ENCODE data around the gene GRPEL1. TPM values are rescaled to one million over a fixed set of nuclear protein-coding genes. Genes with fewer than 3 reads are reported as not detected.

GRPEL1 gene
- total RNA-seq, 1 experiment from 2014 or later: 40.2 TPM

- no peak for DNase-seq (ENCODE audit: low read depth)
Measured at GRCh38 chr4:7066006-7066405, 1.9 kb downstream of the GRPEL1 start.

- DNase-seq (ENCODE audit: low read depth): no peak
Measured at GRCh38 chr4:7063362-7063761, 4.5 kb downstream of the GRPEL1 start.

DNA sequence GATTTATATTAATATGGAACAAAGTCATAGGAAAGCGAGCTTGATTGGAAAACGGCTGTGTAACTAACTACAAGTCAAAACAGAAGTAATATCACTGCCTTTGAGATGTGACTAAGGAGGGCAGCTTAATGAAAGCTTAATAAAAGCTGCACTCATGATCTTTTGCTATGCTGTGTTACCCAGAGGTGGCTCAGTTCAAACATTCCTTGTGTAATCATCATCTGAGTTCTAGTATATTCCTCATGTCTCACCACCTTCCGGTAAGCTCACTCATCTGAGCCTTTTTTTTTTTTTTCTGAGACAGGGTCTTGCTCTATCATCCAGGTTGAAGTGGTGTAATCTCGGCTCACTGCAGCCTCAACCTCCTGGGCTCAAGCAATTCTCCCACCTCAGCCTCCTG lies 5.0 kb downstream of the GRPEL1 start:
- DNase-seq (ENCODE audit: low read depth): no peak

- no peak for DNase-seq (ENCODE audit: low read depth)
Measured at GRCh38 chr4:7061815-7062214, 6.0 kb downstream of the GRPEL1 start.

GRCh38 chr4:7060346-7061150 lies 7.3 kb downstream of the GRPEL1 start:
- no peak for DNase-seq (ENCODE audit: low read depth)

DNA sequence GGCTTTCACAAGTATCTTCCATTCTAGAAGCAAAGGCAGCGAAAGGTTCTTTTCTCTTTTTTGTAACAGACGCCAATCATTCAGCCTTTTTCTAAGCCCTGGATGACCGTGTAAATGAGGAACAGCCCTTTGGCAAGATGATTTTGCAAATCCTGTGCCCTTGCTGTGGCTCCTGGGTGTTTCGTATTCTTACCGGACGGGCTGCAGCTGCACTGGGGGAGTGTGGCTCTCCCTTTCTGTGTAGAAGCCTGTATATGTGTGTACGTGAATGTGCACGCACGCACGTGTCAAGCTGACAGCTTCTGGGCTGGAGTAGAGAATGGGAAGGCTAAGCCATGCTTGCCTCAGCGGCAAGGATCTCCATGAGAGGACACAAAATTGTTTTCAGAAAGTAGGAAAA lies 8.2 kb downstream of the GRPEL1 start:
- no peak for DNase-seq (ENCODE audit: low read depth)

- no peak for DNase-seq (ENCODE audit: low read depth)
Measured at GRCh38 chr4:7058792-7059191, 9.1 kb downstream of the GRPEL1 start.

GRCh38 chr4:7055990-7056325 lies 11.9 kb downstream of the GRPEL1 start:
- no peak for DNase-seq (ENCODE audit: low read depth)

- no peak for DNase-seq (ENCODE audit: low read depth)
Measured at GRCh38 chr4:7055111-7055989, 12.5 kb downstream of the GRPEL1 start.

GRCh38 chr4:7054106-7054880 lies 13.6 kb downstream of the GRPEL1 start:
- DNase-seq (ENCODE audit: low read depth): no peak

- DNase-seq (ENCODE audit: low read depth): no peak
Measured at GRCh38 chr4:7052923-7053715, 14.7 kb downstream of the GRPEL1 start.

GRCh38 chr4:7052313-7052712 lies 15.6 kb downstream of the GRPEL1 start:
- no peak for DNase-seq (ENCODE audit: low read depth)

- no peak for DNase-seq (ENCODE audit: low read depth)
Measured at GRCh38 chr4:7051905-7052304, 16.0 kb downstream of the GRPEL1 start.

DNA sequence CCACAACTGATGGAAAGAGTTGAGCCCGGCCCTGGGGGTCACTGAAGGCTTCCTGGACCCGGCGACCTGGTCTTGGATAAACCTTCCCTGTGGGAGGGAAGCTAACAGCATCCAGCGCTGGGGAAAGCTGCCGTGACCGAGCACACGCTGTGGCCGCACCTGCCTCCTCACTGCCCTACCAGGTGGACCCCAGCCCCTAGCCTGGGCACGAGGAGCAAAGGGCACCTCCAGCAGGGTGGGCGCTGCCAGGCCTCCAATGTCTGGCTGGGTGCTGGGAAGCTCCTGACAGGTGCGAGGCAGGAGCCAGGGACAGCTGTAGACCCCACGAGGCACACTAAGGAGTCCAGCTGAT lies 16.7 kb downstream of the GRPEL1 start:
- DNase-seq (ENCODE audit: low read depth): no peak

DNA sequence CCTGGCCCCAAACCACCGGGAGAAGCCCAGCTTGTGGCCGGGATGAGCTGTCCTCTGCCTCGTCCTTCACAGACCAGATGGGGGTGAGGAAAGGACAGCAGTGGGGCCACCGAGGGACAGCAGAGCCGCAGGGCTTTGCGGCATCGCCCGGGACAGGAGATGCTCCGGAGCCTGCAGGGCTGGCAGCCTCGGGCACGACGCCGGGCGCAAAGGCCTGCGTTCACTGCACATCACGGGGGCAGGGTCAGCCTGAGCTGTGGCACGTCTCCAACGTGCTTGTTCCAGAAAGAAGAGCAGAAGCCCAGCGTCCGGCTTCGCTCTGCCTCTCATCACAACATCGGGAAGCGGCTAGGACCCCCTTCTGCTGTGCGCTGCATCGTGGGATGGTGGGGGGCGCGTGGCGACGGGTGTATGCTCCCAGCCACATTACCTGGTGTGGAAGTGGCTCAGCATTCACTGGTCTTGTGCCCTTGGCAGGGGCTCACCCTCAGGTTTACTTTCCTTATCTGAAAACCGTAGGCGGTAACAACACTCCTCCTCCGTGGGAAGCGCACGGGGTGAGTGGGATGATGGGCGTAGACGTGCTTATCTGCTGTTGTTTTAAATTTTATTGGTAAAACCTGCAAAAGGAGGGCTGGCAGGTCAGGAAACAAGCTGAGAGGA lies 17.3 kb downstream of the GRPEL1 start:
- no peak for DNase-seq (ENCODE audit: low read depth)

DNA sequence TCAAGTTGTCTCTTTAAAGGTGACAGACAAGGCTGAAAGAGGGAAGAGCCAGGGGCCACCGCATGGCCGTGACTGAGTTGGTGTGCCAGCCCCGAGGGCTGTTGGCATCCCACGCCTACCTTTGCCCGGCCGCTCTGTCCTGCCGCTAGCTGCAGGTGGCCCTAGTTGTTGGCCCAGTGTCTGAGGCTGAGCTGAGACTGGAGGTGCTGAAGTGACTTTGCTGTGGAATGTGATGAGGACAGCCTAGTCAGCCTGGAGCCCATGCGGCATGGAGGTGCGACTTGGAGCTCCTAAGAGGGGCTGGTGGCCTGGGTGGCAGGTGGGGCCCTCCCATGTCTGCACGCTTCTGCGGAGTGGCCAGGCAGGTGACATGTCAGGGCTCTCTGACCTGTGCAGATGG lies 18.1 kb downstream of the GRPEL1 start:
- no peak for DNase-seq (ENCODE audit: low read depth)

DNA sequence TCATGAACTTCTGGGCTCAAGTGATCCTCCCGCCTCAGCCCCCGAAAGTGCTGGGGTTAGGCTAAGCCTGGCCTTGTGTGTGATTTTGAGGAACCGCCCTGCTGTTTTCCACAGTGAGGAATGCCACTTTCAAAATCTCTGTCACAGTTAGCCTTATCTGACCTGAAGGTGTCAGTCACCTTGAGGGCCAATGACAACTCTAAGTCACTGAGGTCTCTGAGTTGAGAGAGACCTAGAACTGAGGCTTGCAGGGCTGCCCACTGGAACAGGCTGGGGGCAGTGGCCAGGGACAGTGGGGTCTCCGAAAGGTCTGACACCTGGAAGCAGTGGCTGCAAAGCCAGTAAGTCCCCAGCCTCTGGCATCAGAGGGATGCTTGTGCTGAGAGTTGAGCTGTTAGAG lies 18.6 kb downstream of the GRPEL1 start:
- DNase-seq (ENCODE audit: low read depth): no peak

DNA sequence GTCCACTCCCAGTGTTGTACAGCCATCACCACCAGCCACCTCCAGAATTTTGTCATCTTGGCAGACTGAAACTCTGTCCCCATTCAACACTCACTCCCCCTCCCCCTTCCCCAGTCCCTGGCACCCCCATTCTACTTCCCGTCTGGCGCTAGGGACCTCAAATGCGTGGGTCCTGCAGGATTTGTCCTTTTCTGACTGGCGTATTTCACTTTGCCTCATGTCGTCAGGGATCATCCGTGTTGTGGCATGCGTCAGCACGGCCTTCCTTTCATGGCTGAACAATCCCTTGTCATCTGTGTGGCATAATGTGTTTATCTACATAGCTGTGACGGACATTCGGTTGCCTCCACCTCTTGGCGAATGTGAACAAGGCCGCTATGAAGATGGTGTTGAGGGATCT lies 19.2 kb downstream of the GRPEL1 start:
- no peak for DNase-seq (ENCODE audit: low read depth)

DNA sequence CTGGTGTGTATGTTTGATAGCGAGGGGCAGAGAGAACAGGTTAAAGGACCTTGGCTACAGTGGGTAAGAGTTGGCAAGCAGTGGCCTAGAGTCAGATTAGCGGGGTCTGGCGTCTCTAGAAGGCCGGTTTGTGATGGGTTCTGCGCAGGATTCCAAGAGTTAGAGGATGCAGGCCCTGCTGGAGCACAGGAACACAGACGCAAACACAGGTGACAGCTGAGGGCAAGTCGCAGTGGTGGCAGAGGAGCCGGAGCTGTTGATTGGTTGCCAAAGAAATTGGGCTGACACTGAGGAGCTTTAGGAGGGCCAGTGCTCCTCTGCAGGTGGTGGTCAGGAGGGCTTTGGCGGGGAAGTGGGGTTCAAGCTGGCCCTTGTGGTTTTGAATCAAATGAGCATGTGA lies 20.9 kb downstream of the GRPEL1 start:
- DNase-seq (ENCODE audit: low read depth): no peak

DNA sequence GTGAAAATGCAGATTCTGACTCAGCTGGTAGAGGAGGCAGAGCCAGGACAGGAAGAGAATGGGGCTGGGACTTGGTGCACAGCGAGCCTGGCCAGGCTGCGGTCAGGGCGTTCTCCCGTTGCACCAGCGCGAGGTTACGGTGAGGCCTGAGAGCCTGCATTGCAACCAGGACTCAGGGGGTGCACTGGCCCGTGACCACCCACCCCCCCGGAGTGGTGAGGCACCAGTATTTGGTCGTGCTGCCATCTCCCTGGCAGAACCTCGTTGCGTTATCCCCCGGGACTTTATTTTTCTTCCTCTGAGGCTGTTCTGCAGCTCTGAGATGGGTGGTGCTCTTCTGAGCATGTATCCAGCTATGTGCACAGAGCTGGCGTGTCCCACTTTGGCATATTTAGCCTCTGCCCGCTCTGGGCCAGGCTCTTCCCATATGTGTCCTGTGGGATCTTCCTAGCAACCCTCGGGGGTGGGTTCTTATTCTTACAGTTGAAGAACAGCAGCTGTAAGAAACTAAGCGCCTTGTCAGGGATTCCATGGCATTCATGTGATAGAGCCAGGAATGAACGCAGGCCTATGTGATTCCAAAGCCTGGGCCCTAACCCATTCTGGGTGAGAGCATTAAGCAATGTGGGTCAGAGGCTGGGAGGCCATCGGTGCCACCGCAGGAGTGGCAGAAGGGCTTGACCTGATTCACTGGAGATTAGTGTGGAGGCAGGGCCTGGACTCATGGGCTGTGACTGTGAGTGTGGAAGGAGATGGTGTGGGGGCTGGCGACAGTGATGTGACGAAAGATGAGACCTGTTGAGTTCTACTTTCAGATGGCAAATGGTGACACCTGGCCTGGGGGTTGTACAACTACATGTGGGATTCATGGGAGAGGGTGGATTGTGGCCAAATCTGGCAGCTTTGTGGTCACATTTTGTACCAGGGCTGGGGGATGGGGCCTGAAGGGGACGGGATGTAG lies 21.6 kb downstream of the GRPEL1 start:
- peak; percentile 49 for DNase-seq (ENCODE audit: low read depth)

Measured in LHCN-M2 (cell line).